HepG2 (cell line): ENCODE measurements around the gene LXN. TPM values are rescaled to one million over a fixed set of nuclear protein-coding genes. Genes with fewer than 3 reads are reported as not detected.

ENCODE experiments used
- DZIP1 ChIP-seq: sonication (generic); formaldehyde crosslinking; IDR thresholded peaks from 2 replicates; pipeline ENCODE4 v1.5.0; 2020; ENCODE audit warnings: mild to moderate bottlenecking, missing genetic modification reagents
- FOSL1 ChIP-seq: sonication (generic); formaldehyde crosslinking; IDR thresholded peaks from 2 replicates; pipeline ENCODE4 v1.9.0; 2021; ENCODE audit warnings: missing genetic modification reagents, borderline replicate concordance
- GLMP ChIP-seq: sonication (generic); formaldehyde crosslinking; IDR thresholded peaks from 2 replicates; pipeline ENCODE4 v1.9.0; 2021; ENCODE audit warnings: missing genetic modification reagents, mild to moderate bottlenecking, borderline replicate concordance
- HOXA7 ChIP-seq: sonication (generic); formaldehyde crosslinking; IDR thresholded peaks from 2 replicates; pipeline ENCODE4 v1.8.1; 2022; ENCODE audit warnings: mild to moderate bottlenecking, missing genetic modification reagents, moderate library complexity
- KAT7 ChIP-seq: IDR thresholded peaks from 2 replicates; pipeline ENCODE4 v1.6.1; 2018; ENCODE audit warnings: borderline replicate concordance, missing compliant biosample characterization
- KLF15 ChIP-seq: sonication (generic); formaldehyde crosslinking; IDR thresholded peaks from 2 replicates; pipeline ENCODE4 v1.8.1; 2023; ENCODE audit warnings: borderline replicate concordance, mild to moderate bottlenecking, inconsistent platforms, missing genetic modification reagents, mixed read lengths
- KLF9 ChIP-seq: IDR thresholded peaks from 2 replicates; pipeline ENCODE4 v1.6.1; 2016; ENCODE audit warnings: low read depth
- MNT ChIP-seq: fragments of 450-650 bp; IDR thresholded peaks from 2 replicates; pipeline ENCODE4 v1.6.1; 2016
- MXD3 ChIP-seq: IDR thresholded peaks from 2 replicates; pipeline ENCODE4 v1.6.1; 2016; ENCODE audit warnings: mild to moderate bottlenecking, missing biosample characterization, missing genetic modification reagents
- MYPOP ChIP-seq: sonication (generic); formaldehyde crosslinking; IDR thresholded peaks from 2 replicates; pipeline ENCODE4 v1.8.1; 2023; ENCODE audit warnings: mild to moderate bottlenecking, moderate library complexity, missing genetic modification reagents
- NFE2L1 ChIP-seq: sonication (generic); formaldehyde crosslinking; IDR thresholded peaks from 2 replicates; pipeline ENCODE4 v1.4.0; 2020; ENCODE audit warnings: missing genetic modification reagents, mild to moderate bottlenecking, borderline replicate concordance
- RARA ChIP-seq: IDR thresholded peaks from 2 replicates; pipeline ENCODE4 v1.6.1; 2016; ENCODE audit warnings: missing genetic modification reagents, missing compliant biosample characterization
- RFX5 ChIP-seq: IDR thresholded peaks from 2 replicates; pipeline ENCODE4 v1.6.1; 2011; ENCODE audit warnings: low read depth, low read length, improper control_type of control experiment
- SIX1 ChIP-seq: sonication (generic); formaldehyde crosslinking; IDR thresholded peaks from 2 replicates; pipeline ENCODE4 v1.4.0; 2020; ENCODE audit warnings: missing genetic modification reagents, borderline replicate concordance
- TCF7L2 ChIP-seq: IDR thresholded peaks from 2 replicates; pipeline ENCODE4 v1.6.1; 2011; ENCODE audit warnings: mild to moderate bottlenecking, low read depth, low read length, moderate library complexity
- TGIF2 ChIP-seq: IDR thresholded peaks from 2 replicates; pipeline ENCODE4 v1.6.1; 2016; ENCODE audit warnings: control low read depth, missing compliant biosample characterization
- U2AF2 ChIP-seq: fragments of 200-400 bp; formaldehyde crosslinking; IDR thresholded peaks from 2 replicates; pipeline ENCODE4 v1.6.1; 2017; ENCODE audit warnings: low read depth, mild to moderate bottlenecking, low read length
- ZKSCAN5 ChIP-seq: sonication (generic); formaldehyde crosslinking; IDR thresholded peaks from 2 replicates; pipeline ENCODE4 v1.5.1; 2020; ENCODE audit warnings: mild to moderate bottlenecking, missing genetic modification reagents
- ZNF550 ChIP-seq: sonication (generic); formaldehyde crosslinking; IDR thresholded peaks from 2 replicates; pipeline ENCODE4 v1.4.0; 2020; ENCODE audit warnings: mild to moderate bottlenecking, missing genetic modification reagents, borderline replicate concordance
- ZNF614 ChIP-seq: IDR thresholded peaks from 2 replicates; pipeline ENCODE4 v1.6.1; 2018; ENCODE audit warnings: missing biosample characterization, missing genetic modification reagents, inconsistent platforms, borderline replicate concordance
- ZNF703 ChIP-seq: sonication (generic); formaldehyde crosslinking; IDR thresholded peaks from 2 replicates; pipeline ENCODE4 v1.5.1; 2020; ENCODE audit warnings: missing genetic modification reagents, mild to moderate bottlenecking, moderate library complexity, borderline replicate concordance
- ZSCAN5A ChIP-seq: sonication (generic); formaldehyde crosslinking; IDR thresholded peaks from 2 replicates; pipeline ENCODE4 v1.8.0; 2022; ENCODE audit warnings: mild to moderate bottlenecking, missing genetic modification reagents, borderline replicate concordance
- polyA plus RNA-seq, 8 experiments: library from polyadenylated mRNA; depleted of rRNA in 3 of 8; stranded (reverse) in 7 of 8; unstranded in 1 of 8; fragments of >200 nt; fragmentation: Illumina TruSeq in 4 of 8; extraction: Trizol in 4 of 8; gene quantifications; 2 replicates each; pipeline versions ENCODE4 v1.2.1 to v1.2.3, GENCODE V29; 2011 to 2016; ENCODE audit warnings: low read depth in 4 of 8, missing spikeins in 1 of 8, mixed read lengths in 1 of 8; ENCODE audit not compliant: insufficient read depth in 1 of 8
- total RNA-seq, 5 experiments: library from RNA; depleted of rRNA; stranded (reverse); fragments of >200 nt; fragmentation: Illumina TruSeq; extraction: Trizol; gene quantifications; 2 replicates each; pipeline ENCODE4 v1.2.3, GENCODE V29; 2016; ENCODE audit warnings: low read depth in 1 of 5

Gene LXN
- total and polyA plus RNA-seq, 2 of the 13 experiments (the other 11 are each of a cell fraction or from before 2014, with no cell fraction given): not detected

GRCh38 chr3:158644345-158644908 lies 28.0 kb downstream of the LXN start, which contains the start of gene GFM1 (continued):
- TF ChIP-seq ZSCAN5A (CRISPR knock-in tag): peak; percentile 93; the same call in 1 of the 2 replicates
- TF ChIP-seq MNT: peak; percentile 57; the same call in 1 of the 2 replicates
- no peak for TF ChIP-seq DZIP1 (CRISPR knock-in tag)
- peak; percentile 90; the same call in 1 of the 2 replicates for TF ChIP-seq MXD3
- TF ChIP-seq RARA (CRISPR knock-in tag): peak; percentile 68
- TF ChIP-seq HOXA7 (CRISPR knock-in tag): no peak
- peak; percentile 88; the same call in 1 of the 2 replicates for TF ChIP-seq KAT7 (CRISPR knock-in tag)
- no peak; the same call in 1 of the 2 replicates for TF ChIP-seq KLF15 (CRISPR knock-in tag)
- 0 out of 2 replicates have a peak, but pooled peaks have one; percentile 34 for TF ChIP-seq KLF9
- TF ChIP-seq ZKSCAN5 (CRISPR knock-in tag): no peak
- no peak for TF ChIP-seq SIX1 (CRISPR knock-in tag)
- TF ChIP-seq TCF7L2: no peak
- no peak for TF ChIP-seq NFE2L1 (CRISPR knock-in tag)
- TF ChIP-seq GLMP: no peak
- TF ChIP-seq TGIF2 (CRISPR knock-in tag): peak; percentile 97
- no peak for TF ChIP-seq ZNF703
- TF ChIP-seq U2AF2: no peak
- TF ChIP-seq FOSL1 (CRISPR knock-in tag): no peak
- TF ChIP-seq MYPOP (CRISPR knock-in tag): peak; percentile 93
- TF ChIP-seq ZNF550 (CRISPR knock-in tag): no peak
- TF ChIP-seq ZNF614 (CRISPR knock-in tag): peak; percentile 83; the same call in 1 of the 2 replicates
- TF ChIP-seq RFX5: no peak
